GM21737 (cell line): ENCODE data around the gene SFMBT2.
"Not testable (repeated sequence)": the region's sequence is repeated elsewhere in the genome, so short reads cannot be mapped to it uniquely, and the experiment has no call there.

Experiments
- ATAC-seq: cut with Tn5 transposase; IDR thresholded peaks from one replicate; pipeline ENCODE4 v1.9.1; 2021; ENCODE audit warnings: mild to moderate bottlenecking, moderate library complexity; ENCODE audit not compliant: unreplicated experiment

Gene SFMBT2

DNA sequence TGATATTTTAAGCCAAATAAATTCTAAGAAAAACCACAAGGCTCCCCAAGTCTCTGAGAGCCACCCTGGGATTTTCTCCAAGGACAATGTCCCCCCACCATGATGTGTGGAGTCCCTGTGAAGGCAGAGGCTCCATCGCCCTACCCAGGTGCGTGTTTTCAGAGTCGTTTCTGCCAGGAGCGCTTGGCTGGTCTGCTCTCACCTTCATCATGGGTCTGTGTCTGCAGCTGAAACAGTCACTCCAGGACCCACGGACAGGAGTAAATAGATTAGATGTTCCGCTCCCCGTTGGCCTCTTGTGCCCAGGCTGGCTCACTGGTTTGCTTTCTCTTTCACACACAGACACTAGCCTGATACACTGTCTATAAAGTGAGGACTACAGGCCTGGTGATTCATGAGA, 217.5 kb downstream of the SFMBT2 start:
- no peak for ATAC-seq

- ATAC-seq: no peak
Observed at GRCh38 chr10:7192831-7193361, 217.9 kb downstream of the SFMBT2 start.

- ATAC-seq: no peak
Observed at GRCh38 chr10:7192061-7192460, 218.8 kb downstream of the SFMBT2 start.

DNA sequence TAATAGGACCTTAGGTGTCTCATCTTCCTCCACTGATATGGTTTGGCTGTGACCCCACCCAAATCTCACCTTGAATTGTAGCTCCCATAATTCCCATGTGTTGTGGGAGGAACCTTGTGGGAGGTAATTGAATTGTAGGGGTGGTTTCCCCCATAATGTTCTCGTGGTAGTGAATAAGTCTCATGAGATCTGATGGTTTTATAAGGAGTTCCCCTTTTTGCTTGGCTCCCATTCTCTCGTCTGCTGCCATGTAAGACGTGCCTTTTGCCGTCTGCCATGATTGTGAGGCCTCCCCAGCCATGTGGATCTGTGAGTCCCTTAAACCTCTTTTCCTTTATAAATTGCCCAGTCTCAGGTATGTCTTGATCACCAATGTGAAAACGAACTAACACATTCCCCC, 220.1 kb downstream of the SFMBT2 start:
- ATAC-seq: not testable (repeated sequence)

- no peak for ATAC-seq
Observed at GRCh38 chr10:7189909-7190308, 220.9 kb downstream of the SFMBT2 start.

DNA sequence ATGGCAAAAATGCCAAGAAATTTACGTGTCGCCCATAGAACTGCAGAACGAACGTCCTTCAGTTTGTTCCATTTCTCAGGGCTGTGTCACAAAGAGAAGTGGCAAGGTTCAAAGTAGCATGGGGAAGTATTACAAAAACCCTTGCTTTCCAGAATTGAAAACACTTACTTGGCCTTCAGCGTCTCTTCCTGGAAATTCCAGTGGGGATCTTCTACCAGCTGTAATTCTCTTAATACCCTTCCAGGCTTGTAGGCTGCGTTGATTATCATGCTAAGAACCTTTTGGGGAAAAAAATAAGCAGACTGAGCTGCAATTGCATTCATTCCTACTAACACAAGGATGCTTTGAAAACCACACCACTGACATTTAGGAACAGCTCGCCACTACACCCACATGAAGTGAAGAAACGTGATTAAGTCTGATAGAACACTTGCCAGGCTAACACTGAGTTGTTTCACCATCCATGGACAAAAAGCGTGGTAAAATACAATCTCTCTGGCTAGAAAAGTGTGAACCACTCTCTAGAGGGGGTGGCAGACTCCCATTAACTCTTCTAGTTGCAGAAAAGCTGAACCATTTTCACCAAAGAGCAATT, 222.3 kb downstream of the SFMBT2 start:
- no peak for ATAC-seq

DNA sequence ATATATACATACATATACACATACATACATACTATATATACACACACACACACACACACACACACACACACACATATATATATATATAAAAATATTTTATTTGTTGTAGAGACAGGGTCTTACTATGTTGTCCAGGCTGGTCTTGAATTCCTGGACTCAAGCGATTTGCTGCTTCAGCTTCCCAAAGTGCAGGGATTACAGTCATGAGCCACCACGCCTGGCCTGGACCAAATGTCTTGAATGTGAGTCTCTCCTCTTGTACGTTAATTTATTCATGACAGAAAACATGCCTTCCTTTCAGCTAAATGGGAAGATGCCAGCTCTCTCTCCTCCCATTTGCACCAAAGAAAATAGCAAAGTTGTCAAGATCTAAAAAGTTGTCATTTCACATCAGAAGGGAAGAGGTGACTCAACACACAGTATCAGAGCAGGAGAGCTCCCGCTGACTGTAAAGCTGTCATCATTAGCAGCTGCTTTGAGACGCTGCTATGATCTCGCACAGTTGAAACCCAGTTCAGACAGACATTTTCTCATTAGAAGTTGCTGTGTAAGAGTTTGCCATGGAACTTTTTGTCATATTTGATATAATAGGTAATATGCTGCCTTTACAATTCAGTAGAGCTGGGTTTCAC, 224.3 kb downstream of the SFMBT2 start:
- no peak for ATAC-seq

DNA sequence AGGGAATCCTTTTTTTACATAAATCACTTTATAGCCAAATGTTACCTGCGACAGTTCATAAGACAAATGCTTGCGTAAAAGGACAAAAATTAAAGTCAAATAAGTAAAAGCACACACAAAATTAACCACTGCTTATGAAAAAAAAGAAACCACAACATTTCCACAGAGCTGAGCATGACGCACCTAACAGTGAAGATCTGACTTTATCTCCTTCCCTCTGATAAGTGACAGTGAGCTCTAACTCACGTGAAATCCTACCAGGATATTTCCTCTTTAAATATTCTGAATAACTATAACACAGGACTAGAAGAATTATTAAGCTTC, 225.5 kb downstream of the SFMBT2 start:
- no peak for ATAC-seq

- ATAC-seq: no peak
Observed at GRCh38 chr10:7184660-7185366, 226.0 kb downstream of the SFMBT2 start.

DNA sequence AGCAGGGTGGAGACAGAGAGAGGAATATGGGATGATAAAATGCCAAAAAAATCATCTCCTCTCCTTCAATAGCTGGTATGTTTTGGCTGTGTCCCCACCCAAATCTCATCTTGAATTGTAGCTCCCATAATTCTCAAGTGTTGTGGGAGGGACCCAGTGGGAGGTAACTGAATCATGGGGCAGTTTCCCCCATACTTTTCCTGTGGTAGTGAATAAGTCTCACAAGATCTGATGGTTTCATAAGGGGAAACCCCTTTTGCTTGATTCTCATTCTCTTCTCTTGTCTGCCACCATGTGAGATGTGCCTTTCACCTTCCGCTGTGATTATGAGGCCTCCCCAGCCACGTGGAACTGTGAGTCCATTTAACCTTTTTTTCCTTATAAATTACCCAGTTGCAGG, 226.7 kb downstream of the SFMBT2 start:
- not testable (repeated sequence) for ATAC-seq

- not testable (repeated sequence) for ATAC-seq
Observed at GRCh38 chr10:7182327-7182726, 228.5 kb downstream of the SFMBT2 start.

DNA sequence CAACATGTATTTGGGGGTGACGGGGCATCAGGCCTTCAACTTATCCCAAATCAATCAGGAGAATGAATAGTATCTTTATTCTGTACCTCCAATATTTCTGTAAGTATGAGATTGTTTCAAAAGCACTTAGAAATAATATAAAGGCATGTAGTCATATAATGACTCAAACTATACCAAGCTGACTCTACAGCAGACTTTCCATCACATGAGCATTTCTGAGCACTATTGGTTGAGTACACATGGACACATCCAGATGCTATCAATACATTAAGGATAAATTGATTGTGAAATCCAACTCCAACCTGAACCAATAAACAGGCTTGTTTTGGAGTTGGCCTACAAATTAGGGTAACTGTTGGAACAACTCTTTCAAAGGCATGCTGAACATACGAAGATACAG, 229.4 kb downstream of the SFMBT2 start:
- ATAC-seq: no peak

DNA sequence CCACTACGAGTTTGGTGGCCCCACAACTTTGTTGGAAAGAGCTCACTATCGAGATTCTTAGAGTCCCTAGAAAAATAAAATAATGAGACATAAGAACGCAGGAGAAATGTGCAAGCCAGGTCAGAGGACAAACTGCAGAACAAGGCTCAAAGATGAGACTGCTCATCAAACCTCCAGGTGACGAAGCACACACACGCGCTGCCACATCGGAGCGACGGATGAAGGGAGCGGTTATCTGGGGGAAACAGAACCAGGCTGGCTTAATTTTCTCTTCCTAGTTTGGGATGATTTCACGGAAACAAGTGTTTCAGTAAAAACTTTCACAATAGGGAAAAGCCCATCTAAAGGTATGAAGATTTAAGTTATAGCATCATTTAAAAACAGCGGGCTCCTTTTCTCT, 231.3 kb downstream of the SFMBT2 start:
- no peak for ATAC-seq

DNA sequence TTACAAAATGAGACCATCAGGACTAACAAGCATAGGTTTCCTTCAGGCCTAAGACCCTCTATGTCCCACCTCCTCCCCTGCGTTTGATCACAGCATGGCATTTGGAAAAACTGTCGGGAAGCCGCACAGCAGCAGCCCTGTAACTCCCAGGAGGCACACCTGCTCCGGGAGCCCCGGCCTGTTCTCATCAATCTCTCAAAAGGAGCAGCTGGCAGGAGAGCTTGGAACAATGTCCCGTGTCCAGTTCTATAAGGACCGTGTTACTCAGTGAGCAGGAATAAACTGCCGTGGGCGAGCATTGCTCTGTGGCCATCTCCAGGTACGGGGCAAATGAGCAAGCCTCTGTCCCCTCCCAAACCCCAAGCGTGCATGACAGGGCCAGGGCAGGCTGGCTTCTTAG, 236.9 kb downstream of the SFMBT2 start:
- no peak for ATAC-seq

DNA sequence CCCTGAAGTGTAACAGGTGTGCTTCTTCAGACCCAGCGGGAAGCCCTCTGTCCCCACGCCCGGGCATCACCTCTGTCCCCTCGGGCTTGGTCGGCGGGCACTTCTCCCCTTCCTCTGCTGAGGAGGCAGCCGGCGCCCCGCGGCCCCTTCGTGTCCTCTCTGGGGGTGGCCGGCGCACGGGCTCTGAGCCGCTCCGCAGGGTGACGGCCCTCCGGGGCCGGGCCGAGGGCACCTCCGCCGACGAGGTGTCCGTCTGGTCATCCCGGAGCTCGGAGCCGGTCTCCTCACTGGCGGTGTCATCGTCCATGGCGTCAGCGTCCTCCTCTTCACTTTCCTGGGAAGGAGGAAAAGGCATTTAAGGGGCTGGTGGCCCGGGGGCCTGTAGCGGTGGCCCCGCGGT, 239.0 kb downstream of the SFMBT2 start:
- ATAC-seq: no peak

DNA sequence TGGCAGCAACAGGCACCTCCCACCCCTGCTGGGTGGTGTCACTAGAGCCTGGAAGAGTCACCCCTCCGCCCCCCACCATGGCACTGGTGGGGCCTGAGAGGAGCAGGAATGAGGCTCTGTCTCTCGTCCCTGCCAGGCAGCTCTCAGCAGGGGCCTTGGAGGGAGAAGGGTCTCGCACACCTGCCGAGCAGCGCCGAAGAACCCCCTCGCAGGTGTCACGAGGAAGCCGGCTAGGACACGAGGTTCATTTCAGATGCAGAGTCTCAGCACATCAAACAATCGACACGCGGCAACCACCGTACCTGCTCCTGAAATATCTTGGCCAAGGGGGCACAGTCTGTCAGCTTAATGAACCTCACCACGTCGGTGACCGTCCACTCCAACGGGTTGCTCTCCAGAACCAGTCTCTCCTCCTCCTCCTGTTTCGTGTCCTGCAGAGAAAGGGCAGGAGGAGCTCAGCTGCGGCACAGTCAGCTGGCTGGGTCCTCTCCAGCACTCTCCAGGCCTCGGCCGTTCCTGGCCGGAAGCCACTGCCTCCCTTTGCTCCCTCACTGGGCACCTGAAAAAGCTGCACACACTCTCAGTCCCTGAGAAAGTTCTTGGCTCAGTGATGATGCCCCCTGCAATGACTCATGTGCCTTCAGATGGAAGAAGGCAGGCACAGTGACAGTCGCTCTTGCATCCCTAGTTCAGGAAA, 240.1 kb downstream of the SFMBT2 start:
- ATAC-seq: no peak

GRCh38 chr10:7168414-7168813, 242.4 kb downstream of the SFMBT2 start:
- no peak for ATAC-seq

GRCh38 chr10:7165500-7166177, 245.2 kb downstream of the SFMBT2 start:
- ATAC-seq: no peak

GRCh38 chr10:7164955-7165354, 245.9 kb downstream of the SFMBT2 start:
- ATAC-seq: no peak

- no peak for ATAC-seq
Observed at GRCh38 chr10:7162331-7162730, 248.5 kb downstream of the SFMBT2 start.
